Activated CD8-positive, alpha-beta memory T cell treated with anti-CD3 and anti-CD28 coated beads, Interleukin-2, amount 50 U/mL, for 4 hours (primary cell): ENCODE measurements around the gene PHF13.
A peak's percentile ranks its signal among the peaks of the same experiment; 100 is the strongest.
"Not testable (repeated sequence)": the region's sequence is repeated elsewhere in the genome, so short reads cannot be mapped to it uniquely, and the experiment has no call there.

Experiments
- DNase-seq: peaks from one replicate; pipeline ENCODE4 v3.0.0-alpha.2; 2020

Gene PHF13

DNA sequence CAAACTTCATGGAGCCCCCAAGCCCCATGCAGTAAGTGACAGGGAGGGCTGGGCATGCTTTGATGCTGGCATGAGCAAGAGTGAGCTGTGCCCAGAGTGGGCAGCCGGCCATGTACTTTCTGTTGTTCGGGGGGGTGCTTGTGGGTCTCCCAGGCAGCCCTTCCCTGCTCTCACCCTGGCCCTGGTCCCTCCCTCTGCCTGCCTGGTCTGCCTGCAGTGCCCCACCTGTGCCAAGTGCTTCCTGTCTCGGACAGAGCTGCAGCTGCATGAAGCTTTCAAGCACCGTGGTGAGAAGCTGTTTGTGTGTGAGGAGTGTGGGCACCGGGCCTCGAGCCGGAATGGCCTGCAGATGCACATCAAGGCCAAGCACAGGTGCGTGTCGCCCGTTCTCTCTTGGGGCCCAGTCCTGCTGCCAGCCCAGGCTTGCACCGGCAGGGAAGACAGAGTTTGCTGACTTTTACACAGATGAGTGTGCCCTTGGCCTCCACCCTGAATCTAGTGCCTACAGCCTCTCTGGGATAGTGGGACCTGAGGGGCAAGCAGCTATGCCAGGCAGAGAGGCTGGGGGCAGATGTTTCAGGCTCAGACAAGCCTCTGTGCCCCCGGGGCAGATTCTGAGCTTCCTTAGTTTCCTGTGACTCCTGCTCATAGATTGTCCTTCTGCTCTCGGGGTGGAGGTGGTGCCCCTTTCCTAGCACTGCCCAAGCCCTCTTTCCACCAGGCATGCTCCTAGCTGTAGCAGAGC is 26.1 kb upstream of the PHF13 start:
- no peak for DNase-seq

DNA sequence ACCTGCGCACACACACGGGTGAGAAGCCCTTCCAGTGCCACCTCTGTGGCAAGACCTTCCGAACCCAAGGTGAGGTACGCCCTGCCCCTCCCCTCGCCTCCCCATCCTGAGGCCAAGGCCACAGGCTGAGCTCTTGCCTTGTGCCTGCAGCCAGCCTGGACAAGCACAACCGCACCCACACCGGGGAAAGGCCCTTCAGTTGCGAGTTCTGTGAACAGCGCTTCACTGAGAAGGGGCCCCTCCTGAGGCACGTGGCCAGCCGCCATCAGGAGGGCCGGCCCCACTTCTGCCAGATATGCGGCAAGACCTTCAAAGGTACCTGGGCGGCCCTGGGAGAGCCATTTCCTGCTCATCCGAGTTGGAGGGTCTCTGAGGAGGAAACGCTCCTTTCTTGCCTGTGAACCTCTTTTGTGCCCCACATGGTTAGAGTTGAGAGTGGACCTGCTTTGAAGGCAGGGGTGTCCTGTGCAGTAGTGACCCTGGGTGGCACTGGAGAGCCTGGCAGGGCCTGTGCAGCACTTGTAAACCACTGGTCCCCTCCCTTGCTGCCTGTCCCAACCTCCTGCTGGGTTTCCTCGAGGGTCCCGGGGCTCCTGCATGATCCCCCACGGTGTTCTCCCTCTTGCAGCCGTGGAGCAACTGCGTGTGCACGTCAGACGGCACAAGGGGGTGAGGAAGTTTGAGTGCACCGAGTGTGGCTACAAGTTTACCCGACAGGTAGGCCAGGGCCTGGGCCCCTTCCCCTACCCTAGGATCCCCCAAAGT is 25.2 kb upstream of the PHF13 start:
- DNase-seq, result no peak

DNA sequence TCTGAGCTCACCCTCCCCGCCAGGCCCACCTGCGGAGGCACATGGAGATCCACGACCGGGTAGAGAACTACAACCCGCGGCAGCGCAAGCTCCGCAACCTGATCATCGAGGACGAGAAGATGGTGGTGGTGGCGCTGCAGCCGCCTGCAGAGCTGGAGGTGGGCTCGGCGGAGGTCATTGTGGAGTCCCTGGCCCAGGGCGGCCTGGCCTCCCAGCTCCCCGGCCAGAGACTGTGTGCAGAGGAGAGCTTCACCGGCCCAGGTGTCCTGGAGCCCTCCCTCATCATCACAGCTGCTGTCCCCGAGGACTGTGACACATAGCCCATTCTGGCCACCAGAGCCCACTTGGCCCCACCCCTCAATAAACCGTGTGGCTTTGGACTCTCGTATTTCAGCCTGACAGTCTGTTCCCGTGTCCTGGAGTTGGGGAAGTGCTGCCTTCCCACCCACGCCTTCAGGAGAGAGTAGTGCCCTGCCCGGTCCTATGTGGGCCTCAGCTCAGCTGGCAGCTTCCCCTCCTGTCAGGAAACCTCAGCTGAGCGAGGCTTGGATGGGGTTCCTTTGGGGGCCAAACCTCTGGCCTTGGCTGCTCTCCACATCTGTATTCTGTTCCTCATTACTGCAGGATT is 24.5 kb upstream of the PHF13 start:
- no peak for DNase-seq

- no peak for DNase-seq
Measured at GRCh38 chr1:6590046-6590445, 23.5 kb upstream of the PHF13 start.

GRCh38 chr1:6591222-6591621 is 22.3 kb upstream of the PHF13 start:
- DNase-seq, result no peak

- DNase-seq, result no peak
Measured at GRCh38 chr1:6591644-6592043, 21.9 kb upstream of the PHF13 start.

DNA sequence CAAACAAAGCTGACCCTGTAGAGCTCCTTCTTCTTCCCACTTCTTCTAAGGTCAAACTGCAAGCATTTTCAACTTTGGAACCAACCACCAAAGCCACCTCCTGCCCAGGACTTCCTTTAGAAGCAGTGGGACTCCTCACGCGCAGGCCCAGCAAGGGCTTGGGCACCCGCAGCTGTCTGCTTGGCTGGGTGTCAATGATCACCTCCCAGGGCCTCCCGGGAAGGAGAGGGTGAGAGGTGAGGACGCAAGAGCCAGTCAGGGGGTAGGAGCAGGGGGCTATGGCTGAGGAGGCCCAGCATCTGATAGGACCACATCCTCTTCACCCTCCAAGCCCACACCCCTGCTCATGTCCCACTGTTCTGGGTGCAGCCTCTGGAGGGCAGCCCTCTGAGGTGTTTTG is 21.1 kb upstream of the PHF13 start:
- DNase-seq, result no peak

- no peak for DNase-seq
Measured at GRCh38 chr1:6592865-6593593, 20.5 kb upstream of the PHF13 start.

GRCh38 chr1:6593810-6594209 is 19.7 kb upstream of the PHF13 start:
- no peak for DNase-seq

- no peak for DNase-seq
Measured at GRCh38 chr1:6594977-6595740, 18.4 kb upstream of the PHF13 start.

DNA sequence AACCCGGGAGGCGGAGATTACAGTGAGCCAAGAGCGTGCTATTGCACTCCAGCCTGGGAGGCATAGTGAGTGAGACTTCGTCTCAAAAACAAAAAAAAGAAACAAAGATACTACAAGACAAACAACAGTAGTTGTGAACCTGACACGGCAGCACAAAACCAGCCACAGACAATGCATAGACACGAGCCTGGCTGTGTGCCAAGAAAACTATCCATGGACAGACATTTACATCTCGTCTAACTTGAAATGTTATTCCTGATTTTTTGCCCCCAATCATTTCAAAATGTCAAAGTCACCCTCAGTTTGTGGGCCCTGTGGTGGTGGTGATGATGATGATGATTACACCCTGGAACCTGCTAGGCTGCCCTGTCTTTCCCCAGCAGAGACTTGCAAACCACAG is 17.2 kb upstream of the PHF13 start:
- DNase-seq, result no peak

DNA sequence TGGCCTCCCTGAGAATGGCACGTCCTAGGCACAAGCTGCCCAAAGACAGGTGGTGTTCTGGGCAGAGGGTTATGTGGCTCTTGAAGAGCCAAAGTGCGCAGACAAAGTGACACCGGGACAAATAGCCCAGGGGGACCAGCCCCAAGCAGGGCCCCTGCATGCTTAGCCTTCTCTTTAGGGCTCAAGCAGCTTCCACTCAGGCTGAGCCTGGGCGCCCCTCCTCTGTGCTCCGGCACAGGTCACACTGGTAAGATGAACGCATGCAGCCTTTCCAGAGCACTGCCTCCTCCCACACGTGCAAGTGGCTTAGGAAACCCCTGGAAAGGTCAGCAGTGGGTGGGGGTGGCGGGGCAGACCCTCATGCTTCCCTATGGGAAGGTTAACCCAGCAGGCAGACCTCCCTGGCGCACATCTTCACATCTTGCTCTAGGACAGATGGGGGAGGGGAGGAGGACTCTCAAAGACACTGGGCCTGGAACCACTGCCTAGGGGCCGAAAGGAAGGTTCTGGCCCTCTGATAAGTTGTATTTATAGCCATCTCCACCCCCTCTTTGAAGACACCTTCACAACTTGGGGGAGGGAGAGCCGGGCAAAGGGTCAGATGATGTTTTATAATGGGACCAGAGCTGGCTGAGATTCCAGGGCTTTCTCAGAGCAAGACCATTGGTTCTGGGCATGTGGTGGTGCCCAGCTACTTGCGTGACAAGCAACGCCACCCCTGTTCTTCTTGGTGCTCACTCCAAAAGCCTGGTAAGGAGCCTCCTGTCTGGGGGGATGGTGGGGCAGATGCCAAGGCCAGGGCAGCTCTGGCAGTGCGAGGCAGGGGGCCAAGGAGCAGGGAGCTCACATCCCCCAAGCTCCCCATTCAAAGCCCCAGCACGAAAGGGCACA is 16.4 kb upstream of the PHF13 start:
- DNase-seq, result no peak

DNA sequence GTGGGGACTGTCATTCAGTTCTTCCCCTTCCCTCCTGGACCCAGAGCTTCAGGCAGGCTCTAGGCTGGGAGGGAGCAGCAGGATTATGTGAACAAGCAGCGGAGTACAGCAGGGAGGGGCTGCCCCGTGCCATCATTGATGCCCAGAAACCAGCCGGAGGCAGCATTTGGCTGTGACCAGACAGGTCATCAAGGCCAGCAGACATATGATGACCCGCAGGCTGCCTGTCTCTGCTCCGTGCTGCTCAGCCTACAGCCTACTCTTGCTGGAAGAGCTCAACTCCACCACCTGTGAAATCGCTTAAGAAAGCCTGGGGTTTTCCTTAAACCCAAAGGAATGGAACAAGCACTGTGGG is 15.8 kb upstream of the PHF13 start:
- DNase-seq, result no peak

- peak; percentile 74 for DNase-seq
Measured at GRCh38 chr1:6599141-6599975, 14.2 kb upstream of the PHF13 start.

- not testable (repeated sequence) for DNase-seq
Measured at GRCh38 chr1:6599991-6600390, 13.5 kb upstream of the PHF13 start.

DNA sequence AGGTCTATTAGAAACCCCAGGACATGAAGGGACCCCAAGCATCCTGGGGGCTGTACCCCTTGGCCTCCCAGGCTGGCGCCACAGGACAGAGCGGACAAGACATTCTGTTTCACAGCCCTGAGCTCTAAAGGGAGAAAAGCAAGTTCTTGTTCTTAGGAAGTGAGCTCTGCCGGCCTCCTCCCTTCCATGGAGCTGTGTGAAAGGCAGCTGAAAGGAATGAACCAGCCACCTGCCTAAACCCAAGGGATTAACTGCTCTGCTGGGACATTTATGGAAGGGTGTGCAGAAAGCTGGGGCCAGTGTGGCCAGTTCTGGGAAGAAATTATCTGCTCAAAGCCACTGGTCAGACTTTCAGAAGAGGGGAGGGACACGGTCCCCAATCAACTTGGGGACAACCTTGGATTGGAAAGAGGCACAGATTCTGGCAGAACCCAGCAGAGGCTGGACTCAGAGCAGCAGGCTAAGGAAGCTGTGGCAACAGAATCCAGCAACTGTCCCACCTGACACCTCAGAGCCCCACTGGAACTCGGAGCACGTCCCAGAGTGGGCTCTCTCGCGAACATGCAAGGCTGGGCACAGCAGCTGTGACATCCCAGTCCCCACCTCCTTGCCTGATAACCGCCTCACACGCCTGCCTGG is 13.0 kb upstream of the PHF13 start:
- DNase-seq, result no peak

DNA sequence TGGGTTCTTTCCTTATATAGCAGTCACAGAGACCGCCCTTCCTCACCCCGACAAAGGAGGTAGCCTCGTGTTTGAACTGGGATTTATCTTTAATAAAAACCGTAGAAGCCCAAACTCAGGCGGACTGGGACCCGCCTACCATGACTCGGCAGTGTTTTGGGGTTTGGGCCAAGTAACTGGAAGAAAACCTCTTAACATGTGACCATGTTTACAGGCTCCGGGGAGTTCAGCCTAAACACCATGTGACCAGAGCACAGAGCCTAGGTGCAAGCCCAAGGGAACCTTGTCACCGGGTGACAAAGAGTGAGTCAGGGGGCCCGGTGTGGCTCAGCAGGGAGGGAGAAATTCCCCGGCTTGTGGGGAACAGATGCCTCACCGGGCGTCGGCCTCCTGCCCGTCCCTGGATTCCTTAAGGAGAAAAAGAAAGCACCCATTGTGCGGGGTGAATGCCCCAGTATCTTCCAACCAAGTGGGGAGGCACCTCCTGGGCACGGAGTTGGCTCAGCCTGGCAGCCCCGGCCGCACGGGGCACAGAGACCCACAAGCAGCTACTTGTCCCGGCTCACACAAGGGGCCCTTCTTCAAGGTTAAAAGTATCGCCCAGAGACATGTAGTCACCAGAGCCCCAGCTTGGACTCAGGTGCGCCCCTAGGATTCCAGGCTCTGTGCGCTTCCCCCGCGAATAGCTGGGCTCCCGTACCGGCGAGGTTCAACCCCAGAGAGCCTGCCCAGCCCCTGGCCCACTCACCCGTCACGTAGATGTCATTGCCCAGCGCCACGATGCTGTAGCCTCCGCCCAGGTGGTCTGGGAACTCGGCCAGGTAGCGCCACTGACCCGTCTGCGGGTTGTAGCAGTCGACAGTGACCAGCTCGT is 12.2 kb upstream of the PHF13 start:
- peak; percentile 81 for DNase-seq

- peak; percentile 38 for DNase-seq
Measured at GRCh38 chr1:6601923-6602668, 11.4 kb upstream of the PHF13 start.
